Stimulated activated CD8-positive, alpha-beta memory T cell treated with anti-CD3 and anti-CD28 coated beads, Interleukin-12 subunit alpha, Interleukin-12 subunit beta, amount 100 ng/mL, for 24 hours (primary cell): ENCODE measurements around the gene PDXP.
"Not testable (repeated sequence)": the region's sequence is repeated elsewhere in the genome, so short reads cannot be mapped to it uniquely, and the experiment has no call there.

Experiments used
- DNase-seq: peaks from one replicate; pipeline ENCODE4 v3.0.0-alpha.2; 2020; ENCODE audit errors: extremely low read depth

PDXP gene, protein sequence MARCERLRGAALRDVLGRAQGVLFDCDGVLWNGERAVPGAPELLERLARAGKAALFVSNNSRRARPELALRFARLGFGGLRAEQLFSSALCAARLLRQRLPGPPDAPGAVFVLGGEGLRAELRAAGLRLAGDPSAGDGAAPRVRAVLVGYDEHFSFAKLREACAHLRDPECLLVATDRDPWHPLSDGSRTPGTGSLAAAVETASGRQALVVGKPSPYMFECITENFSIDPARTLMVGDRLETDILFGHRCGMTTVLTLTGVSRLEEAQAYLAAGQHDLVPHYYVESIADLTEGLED

DNA sequence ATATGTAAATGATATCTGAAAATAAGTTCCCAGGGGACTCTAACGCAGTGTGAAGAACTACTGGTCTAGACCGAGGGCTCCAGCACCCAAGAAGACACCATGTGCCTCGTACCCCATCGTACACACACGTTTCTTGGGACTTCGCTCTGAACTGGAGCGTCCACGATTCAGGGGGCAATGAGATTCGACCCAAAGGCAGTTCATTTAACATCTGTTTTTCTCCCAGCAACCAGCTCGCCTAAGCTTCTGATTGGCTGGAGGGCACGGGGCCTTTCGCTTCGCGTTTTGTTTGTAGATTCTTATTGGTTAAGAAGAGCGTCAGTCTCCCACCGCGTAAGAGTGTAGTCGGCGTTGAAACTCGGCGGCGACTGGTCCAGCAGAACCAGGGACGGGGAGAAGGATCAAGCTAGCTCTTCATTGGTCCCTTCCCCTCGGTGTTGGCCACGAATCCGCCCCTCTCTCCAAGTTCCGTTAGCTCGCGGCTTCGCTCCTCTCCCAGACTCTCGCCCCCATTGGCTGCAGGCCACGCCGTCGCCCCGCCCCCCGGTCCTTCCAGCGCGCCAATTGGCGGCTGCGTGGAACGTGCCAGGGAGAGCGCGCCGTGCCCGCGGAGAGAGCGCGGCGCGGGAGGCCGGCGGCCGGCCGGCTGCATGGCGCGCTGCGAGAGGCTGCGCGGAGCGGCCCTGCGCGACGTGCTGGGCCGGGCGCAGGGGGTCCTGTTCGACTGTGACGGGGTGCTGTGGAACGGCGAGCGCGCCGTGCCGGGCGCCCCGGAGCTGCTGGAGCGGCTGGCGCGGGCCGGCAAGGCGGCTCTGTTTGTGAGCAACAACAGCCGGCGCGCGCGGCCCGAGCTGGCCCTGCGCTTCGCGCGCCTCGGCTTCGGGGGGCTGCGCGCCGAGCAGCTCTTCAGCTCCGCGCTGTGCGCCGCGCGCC, at the start of gene PDXP:
Gene PDXP (plus strand): TSS at position 591 of the 933 bp plus-strand sequence. CDS start 60 bp downstream, at position 651.
- DNase-seq: peak; percentile 98

DNA sequence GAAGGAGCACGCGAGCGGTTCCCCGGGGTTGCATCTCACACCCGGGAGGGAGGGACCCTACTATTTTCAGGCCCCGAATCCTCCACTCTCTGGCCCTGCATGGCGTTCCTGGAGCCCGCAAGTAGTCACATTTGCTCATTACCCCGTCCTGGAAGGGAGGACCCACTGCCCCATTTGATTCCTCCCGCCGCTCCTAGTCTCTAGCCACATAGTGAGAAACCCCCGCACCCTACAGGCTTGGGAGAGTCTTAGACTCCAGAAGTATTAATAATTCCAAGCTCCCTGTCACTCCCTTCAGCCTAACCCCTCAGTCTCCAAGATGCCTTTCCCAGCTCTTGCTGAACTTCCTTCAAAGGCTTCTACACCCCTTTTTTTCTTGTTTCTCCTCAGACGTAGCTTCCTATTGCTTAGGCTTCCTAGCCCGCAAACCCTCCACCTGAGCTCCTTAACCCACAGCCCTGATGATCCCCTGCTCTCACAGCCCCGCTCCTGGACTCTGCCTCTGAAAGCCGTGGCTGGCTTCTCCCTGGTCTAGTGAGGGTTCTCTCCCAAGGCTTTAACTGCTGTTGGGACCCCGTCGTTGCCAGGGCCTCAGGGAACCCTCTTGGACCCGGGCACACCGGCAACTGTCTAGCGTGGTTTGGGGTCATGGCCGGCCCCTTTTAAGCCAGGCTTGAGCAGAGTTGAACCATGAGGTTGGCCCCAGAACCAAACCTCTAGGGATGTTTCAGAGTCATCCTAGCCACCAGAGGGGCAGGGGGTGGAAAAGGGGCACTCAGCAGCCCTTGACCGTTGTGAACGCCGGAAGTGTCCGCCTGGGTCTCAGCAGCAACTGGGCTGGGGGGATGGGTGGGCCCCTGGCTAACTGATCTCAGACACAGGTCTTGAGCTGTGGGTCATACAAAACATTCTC, 49.0 kb upstream of the PDXP start:
- DNase-seq: no peak

DNA sequence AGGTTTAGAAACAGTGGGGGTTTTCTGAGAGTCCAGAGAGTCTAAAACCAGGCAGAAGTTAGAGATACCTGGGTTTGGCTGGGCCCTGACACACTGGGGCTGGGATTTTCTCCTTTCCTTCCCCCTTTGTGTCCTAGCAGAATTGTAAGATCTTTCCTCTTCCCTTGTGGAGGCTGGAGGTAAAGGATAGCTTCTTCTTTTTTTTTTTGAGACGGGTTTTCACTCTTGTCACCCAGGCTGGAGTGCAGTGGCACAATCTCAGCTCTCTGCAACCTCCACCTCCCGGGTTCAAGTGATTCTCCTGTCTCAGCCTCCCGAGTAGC, 48.4 kb upstream of the PDXP start:
- DNase-seq: not testable (repeated sequence)

DNA sequence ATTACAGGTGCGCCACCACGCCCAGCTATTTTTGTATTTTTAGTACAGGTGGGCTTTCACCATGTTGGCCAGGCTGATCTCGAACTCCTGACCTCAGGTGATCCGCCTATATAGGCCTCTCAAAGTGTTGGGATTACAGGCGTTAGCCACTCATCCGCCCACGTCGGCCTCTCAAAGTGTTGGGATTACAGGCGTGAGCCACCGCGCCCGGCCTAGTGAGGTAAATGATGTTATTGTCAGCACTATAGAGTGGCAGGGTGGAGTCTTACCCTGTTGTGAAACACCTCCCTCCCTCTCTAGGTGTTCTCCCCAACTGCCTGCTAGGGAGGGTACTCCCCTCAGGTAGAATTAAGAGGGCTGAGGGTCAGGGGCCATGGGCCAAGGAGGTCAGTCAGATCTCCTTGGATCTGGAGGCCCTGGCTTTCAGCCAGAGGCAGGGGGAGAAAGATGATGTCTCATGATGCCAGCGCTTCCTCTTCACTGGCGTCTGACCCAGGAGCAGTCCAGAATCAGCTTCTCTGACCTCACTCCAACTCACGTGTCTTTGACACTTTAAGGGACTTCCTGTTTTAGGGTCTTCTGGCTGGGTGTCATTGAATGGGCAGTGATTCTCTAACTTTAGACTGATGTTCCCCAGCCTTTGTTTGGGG, 47.9 kb upstream of the PDXP start:
- DNase-seq: no peak

DNA sequence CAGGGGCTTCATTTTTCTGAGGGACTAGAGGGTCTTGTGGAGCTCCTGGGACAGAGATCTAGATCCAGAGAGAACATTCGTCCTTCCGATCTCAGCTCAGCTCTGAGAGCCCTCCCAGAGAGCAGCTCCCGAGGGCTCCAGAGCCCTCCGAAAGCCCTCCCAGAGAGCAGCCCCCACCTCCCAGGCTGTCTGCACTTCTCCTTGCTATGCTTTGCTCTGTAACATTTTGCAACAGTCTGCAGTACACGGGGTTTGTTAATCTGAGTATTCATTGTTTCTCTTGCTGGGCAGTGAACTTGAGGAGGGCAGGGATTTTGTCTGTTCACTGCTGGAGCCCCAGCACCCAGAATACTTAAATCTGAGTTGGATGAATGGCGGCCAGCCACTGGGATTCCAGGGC, 47.3 kb upstream of the PDXP start:
- DNase-seq: no peak

DNA sequence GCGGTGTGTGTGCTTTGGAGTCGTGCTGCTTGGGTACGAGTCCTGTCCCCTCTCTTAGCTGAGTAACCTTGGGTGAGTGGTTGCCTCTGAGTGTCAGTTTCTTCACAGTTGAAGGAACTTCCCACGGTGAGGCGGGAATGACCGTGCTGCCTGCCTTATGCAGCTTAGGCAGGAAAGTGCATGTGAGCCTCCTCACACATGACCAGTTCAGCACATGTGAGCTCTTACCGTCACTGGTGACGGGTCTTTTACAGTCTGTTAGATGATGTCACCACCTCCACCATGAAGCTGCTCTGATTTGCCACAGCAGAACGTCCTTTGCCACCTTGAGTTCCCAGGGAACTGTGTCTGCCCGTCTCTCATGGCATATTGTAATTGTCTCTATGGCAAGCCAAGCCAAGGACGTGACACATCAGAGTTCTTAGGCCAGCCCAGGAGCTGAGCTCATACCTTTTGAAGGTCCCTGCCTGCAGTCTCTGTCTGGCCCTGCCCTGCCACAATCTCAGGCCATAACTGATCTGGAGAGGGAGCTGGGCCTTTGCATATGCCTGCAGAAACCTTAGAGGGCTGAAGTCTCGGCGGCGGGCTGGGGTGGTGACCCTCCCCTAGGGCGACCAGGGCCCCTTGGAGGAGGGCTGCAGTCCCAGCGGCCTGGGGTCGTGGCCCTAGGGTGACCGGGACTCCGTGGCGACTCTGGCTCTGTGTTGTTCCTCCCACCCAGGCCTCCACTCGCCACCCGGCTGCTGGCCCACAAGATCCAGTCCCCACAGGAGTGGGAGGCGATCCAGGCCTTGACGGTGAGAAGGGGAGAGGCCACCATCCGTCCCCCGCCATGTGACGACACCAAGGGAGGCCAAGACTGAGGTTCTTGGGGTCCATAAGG, 42.1 kb upstream of the PDXP start:
- DNase-seq: no peak

DNA sequence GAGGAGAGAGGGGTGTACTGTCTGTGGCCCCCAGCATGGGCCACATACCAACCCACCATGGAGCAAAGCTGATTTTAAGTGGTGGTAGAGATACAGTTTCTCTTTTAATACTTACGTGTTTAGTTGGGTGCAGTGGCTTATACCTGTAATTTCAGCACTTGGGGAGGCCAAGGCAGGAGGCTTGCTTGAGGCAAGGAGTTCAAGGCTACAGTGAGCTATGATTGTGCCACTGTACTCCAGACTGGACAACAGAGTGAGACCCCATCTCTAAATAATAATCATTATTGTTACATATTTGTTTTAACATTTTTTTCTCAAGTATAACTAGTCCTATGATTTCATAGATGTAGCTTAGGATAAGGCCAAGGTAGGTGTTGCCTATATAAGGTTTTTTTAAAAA, 41.1 kb upstream of the PDXP start:
- DNase-seq: no peak

DNA sequence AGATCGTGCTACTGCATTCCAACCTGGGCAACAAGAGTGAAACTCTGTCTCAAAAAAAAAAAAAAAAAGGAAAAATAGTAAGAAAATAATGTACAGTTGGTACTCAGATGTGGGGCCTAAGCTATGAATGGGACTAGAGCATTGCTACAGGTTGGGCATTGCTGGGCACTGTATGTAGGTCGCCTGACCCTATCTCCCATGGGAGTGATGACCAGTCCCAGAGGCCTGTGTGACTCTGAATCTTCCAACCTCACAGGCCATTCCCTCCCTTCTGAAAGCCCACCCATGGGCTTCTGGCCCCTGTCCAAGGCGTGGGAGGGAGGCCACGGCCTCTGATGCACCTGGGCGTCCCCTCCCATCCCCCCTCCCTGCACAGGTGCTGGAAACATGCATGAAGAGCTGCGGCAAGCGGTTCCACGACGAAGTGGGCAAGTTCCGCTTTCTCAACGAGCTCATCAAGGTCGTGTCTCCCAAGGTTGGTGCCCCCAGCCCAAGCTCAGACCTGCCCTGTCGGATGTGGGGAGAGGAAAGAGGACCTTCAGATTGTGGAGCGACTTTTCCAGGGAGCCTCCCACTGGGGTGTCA, 40.4 kb upstream of the PDXP start:
- no peak for DNase-seq

DNA sequence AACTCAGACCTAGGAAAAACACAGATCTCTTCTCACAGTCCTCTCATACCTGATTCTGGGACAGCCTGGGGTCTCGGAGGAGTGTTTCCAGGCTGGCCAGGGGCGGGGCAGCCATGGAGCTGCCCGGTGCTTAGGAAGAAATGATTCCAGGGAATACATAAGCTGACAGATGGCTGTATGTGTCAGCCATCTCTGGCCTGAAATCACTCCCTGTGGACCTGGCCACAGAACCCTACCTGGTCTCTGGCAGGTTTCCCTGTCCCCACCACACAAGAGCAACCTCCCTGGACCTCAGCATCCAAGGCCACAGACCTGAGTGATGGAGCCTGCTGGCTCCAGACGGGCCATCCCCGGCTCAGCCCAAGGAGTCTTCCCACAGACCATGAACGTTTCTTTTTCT, 39.8 kb upstream of the PDXP start:
- DNase-seq: no peak

DNA sequence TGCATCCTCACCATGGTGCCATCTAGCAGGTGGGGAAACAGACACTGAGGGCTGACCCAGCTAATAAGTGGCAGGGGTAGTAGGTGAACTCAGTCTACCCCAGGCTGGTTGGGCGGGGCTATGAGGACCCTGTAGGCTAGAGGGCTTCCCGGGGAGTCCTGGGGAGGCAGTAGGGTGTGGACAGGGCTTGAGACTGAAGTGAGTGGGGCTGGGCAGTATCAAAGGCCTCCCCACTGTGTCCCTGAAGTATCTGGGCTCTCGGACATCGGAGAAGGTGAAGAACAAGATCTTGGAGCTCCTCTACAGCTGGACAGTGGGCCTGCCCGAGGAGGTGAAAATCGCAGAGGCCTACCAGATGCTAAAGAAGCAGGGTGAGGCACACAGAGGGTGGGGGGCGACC, 38.5 kb upstream of the PDXP start:
- no peak for DNase-seq

DNA sequence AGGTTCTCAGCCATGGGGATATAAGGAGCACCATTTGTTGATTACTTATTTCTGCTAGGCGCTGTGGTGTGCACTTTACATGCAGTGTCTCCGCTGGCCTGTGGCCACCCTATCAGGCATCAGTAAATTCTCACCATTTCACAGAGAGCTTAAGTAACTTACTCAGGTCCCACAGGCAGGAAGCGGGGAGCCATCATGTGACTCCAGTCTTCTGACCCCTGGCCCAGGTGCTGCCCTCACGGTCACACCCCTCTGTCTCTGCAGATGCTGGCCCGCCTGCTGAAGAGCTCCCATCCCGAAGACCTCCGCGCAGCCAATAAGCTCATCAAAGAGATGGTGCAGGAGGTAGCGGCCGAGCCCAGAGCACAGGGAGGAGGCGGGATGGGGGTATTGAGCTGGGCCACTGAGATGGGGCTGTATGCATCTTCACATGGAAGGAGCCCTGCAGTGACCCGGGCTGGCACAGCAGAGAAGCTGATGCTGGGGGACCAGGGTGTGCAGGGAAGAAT, 37.1 kb upstream of the PDXP start:
- DNase-seq: no peak

DNA sequence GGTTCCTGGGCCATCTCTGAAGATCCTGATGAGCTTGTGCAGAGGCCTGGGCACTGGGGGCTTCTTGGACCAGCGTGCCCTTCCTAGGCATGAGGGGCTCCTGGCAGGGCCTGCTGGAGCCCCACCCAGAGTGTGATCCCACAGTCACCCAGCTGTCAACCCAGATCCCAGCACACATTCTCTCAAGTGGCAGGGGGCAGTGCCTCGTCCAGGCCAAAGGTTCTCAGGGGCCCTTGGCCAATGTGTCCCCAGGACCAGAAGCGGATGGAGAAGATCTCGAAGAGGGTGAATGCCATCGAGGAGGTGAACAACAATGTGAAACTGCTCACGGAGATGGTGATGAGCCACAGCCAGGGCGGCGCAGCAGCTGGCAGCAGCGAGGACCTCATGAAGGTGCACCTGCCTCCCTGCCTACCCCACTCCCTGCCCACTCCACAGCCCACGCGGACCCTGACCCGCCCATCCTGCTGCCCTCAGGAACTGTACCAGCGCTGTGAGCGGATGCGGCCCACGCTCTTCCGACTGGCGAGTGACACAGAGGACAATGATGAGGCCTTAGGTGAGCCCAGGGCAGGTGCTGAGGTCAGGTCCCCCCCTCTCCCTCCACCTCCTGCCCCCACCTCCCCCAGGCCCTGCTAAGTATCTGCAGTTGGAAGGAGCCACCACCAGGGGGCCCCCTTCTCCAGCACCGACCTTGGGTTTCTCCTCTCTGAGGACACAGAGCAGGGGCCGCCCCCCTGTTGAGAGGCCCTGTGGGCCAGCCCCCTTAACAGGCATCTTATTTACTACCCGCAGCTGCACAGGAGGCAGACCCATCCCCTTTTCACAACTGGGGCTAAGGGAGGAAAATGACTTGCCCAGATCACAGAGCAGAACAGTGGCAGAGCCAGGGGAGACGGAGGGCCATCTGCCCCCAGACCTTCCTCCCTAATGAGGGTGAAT, 35.2 kb upstream of the PDXP start:
- peak; percentile 55 for DNase-seq

DNA sequence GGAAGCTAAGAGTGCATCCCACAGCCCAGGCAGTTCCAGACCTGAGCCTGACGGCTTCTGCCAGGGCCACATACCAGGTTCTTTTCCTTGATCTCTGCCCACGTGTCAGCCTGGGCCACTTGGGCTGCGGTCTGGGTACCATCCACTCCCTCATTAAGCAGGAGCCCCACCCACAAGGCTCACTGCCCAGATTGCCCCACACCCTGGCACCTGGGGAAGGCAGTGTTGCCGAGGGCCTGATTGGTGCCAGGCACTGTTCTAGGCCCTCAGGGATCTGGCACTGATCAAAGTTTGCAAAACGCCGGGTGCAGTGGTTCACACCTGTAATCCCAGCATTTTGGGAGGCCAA, 34.5 kb upstream of the PDXP start:
- DNase-seq: no peak

DNA sequence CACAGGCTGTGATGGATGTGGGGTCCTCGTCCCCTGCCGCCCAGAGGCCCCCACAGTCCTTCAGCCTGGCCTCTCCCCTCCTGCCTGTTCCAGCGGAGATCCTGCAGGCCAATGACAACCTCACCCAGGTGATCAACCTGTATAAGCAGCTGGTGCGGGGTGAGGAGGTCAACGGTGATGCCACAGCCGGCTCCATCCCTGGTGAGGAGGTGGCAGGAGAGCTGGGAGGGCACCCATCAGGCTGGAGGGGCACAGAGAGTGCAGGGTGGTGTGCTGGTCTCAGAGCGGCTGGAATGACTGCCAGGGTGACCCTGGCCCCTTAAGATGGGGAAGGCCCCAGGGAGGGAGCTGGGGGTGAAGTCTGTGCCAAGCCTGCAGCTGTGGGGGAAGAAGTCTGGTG, 33.6 kb upstream of the PDXP start:
- no peak for DNase-seq

DNA sequence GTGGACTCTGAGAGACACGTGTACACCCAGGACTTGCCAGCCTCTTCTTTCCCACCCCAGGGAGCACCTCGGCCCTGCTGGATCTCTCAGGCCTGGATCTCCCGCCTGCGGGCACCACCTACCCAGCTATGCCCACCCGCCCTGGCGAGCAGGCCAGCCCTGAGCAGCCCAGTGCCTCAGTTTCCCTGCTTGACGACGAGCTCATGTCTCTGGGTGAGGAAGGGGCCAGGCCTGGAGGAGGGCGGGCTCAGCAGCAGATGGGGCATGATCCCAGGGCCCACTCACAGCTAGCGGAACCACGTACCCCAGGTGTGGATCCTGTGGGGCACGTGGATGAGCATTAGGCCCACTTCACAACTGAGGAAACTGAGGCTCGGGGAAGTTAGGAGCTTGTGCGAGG, 32.8 kb upstream of the PDXP start:
- DNase-seq: no peak

DNA sequence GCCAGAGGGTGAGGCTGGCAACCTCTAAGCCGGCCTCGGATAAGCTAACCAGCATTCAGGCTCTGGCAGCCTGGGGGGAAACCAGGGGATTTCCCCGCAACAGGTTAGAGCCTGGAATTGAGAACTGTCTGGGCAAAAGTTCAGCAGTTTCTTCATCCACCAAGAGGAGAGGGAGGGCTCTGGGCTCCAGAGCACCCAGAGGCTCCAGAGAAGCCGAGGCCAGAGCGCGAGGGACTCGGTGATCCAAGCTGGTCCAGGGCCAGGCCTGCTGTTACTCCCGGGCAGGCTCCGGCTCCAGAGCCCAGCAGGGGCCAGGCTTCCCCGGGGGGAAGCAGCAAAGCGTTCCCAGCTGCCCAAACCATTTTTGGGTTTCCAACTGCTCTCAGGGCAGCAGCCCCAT, 32.4 kb upstream of the PDXP start:
- no peak for DNase-seq

DNA sequence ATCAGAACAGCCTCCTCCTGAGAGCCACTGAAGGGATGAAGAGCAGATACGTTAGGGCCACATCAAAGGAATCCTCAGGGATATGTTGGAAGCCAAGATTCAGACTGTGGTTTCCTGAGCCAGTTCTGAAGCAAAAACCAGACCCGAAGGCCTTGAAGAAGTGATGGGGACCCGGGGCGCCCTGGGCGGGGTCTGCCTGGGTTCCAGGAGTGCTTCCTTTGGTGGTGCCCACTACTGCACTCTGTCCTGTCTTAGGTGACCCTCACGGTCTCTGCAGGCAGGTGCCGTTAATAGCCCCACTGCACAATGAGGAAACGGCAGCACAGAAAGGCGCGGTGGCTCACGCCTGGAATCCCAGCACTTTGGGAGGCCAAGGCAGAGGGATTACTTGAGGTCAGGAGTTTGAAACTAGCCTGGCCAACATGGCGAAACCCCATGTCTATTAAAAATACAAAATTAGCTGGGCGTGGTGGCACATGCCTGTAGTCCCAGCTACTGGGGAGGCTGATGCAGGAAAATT, 31.9 kb upstream of the PDXP start:
- no peak for DNase-seq

DNA sequence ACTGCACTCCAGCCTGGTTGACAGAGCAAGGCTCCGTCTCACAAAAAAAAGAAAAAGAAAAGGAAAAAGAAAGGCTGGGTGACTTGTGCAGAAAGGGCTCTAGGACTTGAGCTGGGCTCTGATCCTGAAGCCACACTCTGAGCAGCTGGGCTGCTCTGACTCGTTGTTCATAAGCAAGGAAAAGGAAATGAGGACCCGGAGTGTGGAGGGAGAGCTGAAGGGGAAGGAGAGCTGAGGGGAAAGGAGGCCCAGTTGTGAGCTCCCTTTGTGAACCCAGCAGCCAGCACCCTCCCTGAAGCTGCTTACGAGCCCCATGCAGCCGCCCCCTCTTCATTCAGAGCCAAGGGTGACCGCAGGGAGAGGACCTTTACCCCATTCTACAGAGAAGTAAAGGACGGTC, 31.4 kb upstream of the PDXP start:
- no peak for DNase-seq

DNA sequence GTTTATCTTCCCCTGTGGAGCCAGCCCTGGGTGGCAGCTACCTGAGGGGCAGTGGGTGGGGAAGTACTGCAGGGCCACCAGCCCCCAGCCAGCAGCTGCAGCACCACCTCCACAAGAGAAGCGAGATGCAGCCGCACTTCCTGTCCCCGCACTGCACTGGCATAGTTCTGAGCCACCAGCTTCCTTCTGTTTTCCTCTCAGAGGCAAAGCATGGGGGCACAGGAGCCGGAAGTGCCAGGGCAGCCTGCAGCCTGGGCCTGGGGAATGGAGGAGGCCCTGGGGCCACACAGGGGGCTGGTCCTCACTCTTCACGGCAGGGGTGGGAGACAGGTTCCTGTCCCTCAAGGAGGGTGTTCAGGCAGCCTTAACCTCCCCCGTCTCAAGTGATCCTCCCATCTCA, 31.0 kb upstream of the PDXP start:
- no peak for DNase-seq
